ENCODE data around the gene ACAD8.
"Not testable (repeated sequence)": the region's sequence is repeated elsewhere in the genome, so short reads cannot be mapped to it uniquely, and the experiment has no call there.

ACAD8 gene

DNA sequence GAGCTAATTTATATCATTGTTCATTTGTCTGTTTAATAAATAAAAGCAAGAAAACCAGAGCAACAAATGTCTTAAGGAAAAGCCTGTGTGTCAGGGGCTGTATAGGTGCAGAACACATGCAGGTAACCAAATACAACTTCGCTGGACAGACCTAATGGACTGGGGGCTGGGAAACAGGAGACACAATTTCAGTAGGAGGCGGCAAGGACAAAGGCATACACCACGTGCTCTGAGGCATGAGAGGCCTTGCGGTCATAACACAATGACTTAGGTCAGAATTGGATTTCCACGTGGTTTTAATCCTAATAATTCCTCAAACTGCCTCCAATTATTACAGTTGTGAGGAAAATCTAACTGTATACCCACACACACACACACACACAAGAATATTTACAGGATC is 14.1 kb downstream of the ACAD8 start:
- DNase-seq (ENCODE audit: low read depth), result no peak

DNA sequence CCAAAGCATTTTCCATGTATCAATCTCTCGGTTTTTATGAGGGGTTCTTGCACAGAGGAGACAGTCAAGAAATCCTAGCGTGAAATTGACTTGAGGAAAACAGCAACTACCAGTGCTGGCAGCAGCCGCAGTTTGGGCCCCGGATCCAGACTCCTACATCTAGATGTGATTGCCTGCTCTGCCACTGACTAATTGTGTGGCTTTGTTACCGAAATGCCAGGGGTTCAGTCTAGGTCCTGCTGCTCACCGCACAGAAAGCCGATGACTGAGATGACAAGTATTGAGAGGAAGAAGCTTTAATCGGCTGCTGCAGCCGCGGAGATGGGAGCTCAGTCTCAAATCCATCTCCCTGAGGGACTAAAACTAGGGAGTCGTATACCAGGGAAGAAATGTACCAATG is 14.6 kb downstream of the ACAD8 start:
- no peak for DNase-seq (ENCODE audit: low read depth)

DNA sequence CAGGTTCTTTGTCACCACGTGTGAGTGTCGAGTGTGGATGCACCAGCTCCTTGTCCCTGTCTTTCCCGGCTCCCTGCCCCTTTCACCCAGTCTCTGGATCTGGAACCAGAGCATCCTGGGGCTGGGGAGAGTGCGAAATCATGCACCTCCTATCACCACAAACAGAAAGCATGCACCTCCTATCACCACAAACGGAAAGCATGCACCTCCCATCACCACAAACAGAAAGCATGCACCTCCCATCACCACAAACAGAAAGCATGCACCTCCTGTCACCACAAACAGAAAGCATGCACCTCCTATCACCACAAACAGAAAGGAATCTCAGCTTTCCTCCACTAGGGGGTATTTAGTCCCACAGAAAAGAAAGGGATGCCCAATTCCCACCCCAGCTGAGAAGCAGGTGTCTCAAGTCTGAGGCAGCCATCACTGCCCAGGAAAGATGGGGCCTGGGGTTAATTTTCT is 16.9 kb downstream of the ACAD8 start:
- no peak for DNase-seq (ENCODE audit: low read depth)

DNA sequence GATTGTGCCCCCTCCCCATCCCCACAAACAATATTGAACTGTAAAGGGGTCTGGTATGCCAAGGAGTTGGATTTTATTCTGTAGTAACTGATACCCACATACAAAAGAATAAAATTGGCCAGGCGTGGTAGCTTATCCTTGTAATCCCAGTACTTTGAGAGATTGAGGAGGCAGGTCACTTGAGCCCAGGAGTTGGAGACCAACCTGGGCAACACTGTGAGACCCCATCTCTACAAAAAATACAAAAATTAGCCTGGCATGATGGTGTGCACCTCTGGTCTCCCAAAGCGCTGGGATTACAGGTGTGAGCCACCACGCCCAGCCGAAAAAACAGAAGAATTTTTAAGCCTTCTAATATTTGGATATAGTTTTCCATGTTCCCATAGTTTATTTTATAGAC is 18.6 kb downstream of the ACAD8 start:
- DNase-seq (ENCODE audit: low read depth), result no peak

DNA sequence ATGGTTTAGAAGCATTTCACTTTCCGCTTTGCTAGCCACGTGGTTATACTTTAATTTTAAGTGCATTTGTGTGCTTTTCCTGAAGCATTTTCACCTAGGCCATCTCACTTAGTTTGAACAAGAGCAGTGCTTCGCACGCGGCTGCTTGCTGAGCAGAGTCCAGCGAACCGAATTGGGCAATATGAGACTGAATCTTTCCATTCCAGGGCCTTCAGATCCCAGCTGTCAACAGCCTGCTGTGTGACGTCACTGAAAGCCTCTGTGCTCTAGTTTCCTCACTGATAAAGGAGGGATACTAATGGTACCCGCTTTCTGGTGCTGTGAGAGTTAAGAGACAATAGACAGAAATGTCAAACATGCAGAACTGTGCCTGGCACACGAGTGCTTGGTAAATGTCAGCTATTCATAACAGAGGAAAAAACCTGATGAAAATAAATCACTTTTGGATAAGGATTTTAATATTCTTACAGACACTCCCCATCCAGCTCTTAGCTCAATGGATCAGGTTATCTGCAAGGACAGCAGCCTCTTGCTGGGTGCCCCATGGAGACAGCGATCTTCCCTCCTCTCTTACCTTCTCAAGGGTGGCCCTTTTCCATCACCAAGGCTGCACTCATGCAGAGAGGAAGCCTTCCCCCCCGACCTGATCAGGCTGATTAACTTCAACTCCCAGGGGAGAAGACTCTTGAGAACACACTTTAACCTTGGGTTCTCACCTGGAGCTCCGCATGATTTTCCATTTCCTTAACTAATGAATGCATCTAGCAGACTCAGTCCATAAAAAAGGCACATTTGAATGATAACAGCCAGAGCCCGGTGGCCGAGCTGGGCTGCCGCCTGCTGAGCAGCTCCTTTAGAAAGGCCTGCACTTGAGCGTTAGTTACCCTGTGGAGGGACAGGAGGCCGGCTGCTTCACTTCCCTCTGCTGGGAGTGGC is 19.3 kb downstream of the ACAD8 start:
- DNase-seq (ENCODE audit: low read depth), result no peak

DNA sequence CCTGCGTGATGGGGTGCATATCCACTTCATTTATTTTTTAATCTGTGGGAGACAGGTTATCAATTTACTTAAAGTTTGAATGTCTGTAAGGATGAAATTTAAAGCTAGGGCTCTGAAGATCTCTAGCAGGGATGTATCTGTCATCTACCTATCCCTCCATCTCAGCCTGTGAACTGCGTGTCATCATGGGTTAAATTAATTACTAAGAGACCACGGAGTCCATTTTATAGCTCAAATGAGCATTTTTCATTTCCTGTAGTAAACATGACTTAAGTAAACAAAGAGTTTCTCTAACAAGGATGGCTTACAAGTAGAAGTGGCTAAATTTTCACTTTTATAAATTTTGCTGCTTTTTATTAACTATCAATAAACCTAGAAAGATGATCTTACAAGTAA is 19.9 kb downstream of the ACAD8 start:
- no peak for DNase-seq (ENCODE audit: low read depth)

DNA sequence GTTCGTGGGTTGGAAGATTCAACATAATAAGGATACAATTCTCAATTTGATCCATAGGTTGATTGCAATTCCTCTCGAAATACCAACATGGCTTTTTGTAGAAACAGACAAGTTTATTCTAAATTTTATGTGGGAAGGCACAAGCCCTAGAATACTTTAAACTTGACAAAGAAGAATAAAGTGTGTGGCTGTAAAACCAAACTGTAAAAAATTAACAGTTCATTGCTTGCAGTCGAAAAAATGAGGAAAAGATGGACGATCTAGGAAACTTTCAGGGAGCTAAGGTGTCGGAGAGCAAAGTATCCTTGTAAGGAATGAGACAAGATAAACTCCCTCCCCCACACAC is 21.8 kb downstream of the ACAD8 start:
- DNase-seq (ENCODE audit: low read depth), result no peak

DNA sequence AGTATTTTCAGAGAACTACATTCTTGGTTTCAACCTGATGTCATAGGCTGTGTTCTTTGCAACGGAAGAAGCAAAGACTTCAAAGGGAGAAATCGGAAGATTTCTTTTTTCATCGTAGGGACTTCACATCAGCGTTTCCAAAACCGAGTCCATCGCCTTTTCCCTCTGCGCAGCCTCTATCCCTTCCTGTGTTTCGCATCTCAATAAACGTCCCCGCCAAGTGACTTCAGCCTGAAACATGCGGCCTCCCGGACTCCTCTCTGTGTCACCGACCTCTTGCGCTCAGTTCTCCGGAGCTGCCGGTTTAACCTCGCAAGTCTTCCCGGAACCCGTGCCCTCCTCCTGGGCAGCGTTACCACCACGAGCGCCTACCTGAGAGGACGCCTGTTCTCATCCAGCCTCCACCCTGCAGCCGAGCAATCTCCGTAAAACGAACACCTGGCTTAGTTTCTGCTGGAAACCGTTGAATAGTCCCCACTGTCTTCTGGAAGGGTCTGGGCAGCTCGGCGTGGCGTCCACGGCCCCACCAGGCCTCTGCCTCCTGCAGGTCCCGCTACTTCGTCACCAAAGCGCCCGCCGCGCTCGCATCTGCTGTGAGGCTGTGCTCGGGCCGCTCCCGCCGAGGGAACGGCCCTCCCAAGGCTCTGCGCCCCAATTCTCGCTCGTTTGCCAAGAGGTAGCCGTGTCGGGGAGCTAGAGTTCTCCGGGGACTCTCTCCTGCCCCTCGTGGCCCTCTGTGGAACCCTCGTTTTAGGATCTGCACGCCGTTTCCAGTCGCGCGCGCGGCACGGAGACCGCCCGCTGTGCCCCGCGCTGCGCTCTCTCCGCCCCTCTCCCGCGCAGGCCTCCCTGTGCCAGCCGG is 22.4 kb downstream of the ACAD8 start, which contains the start of gene GLB1L3:
TSS of gene GLB1L3 (plus strand) at position 846 of the 862 bp plus-strand sequence. CDS start 362 bp downstream, outside the sequence.
- DNase-seq (ENCODE audit: low read depth), result no peak

DNA sequence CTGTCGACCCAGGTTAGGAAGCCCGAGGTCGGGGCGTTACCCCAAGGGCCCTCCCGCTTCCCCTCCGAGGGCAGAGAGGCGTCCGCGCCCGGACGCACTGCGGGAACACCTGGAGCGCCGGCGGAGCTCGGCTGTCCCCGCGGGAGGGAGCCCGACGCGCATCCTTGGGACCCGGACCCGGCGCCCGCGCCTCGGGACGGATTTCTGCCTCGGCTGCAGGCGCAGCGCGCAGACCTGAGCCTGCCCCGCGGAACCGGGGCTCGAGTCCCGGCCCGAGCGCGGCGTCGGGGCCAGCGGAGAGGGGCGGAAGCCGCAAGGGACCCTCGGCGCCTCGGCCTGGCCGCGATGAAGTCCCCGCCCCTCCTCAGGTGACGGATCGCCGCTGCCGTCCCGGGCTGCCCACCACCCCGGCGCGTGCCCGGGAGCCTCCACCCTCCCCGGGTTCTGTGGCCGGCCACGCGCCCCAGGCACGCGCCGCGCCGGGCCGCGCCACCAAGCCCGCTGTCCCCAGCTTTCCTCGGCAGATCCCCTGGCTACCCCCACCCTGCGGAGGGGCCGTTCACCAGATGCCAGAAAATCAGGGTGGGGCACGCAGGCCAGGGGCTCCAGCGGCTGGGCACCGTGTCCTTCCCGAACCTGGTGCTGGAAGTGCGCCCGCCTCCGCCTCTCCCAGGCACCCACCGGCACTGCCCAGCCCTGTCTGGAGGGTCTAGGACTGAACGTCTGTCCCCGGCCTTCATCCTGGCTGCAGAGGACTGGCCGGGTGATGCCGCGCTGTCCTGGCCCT is 23.2 kb downstream of the ACAD8 start:
- DNase-seq (ENCODE audit: low read depth), result no peak

DNA sequence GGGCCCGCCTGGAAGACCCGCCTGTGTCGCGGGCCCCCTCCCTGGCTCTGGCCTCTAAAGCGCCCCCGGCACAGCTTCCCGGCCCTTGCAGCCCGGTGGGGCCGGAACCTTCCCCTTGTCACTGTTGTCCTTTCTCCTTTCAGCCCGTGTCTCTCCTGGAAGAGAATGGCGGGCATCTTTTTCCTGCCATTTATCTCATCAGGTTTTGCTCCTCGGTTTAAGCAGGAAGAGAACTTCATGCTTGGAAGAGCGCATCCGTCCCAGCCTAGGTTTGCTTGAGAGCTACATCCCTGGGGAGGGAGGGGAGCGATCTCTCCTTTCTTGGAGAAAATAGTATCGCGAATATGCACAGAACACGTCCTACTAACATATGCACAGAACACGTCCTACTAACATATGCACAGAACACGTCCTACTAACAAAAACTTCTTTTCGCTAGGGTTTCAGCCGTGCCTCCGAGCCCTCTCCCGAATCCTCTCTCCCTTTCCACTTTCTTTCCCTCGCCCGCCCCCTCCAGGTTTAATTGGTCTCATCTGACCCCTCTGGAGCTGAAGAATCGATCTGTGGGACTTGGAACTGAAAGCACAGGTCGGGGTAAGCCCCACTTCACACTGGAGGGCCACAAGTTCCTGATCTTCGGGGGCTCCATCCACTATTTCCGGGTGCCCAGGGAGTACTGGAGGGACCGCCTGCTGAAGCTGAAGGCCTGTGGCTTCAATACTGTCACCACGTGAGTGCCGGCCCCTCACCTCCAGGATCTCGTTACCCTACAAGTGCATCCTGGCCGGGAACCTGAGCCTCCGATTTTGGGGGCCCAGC is 24.0 kb downstream of the ACAD8 start:
- DNase-seq (ENCODE audit: low read depth), result no peak

DNA sequence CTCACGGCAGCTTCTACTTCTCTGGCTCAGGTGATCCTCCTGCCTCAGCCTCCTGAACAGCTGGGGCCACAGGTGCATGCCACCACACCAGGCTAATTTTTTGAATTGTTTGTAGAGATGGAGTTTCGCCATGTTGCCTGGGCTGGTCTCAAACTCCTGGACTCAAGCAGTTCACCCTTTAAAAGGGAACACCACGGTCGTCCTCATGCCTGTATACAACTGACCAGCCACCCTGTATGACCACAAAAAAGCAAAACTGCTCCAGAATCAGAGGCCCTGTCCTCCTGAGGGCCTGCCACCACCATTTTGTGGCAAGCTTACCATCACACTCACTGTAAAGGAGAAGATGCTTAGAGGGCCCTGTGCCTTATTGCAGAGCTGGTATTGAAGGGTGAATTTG is 25.0 kb downstream of the ACAD8 start:
- no peak for DNase-seq (ENCODE audit: low read depth)

DNA sequence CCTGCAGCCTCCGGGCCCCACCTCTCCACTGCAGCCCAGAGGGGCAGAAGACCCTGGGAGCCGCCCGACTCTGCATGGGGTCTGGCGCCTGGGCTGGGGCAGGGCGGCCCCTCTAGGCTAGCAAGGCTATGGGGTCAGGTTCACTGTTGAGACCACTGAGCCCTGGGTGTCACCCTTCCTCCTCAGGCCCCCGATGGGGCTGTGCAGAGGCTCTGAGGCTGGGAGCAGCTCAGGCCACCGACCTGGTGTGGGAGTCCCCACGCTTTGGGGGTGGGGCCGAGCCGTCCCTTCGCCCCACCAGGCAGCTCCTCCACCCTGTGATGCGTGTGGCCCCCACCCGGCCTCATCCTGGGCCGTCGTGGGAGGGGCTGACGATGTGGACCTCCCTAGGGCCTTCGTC is 28.3 kb downstream of the ACAD8 start:
- DNase-seq (ENCODE audit: low read depth), result not testable (repeated sequence)

DNA sequence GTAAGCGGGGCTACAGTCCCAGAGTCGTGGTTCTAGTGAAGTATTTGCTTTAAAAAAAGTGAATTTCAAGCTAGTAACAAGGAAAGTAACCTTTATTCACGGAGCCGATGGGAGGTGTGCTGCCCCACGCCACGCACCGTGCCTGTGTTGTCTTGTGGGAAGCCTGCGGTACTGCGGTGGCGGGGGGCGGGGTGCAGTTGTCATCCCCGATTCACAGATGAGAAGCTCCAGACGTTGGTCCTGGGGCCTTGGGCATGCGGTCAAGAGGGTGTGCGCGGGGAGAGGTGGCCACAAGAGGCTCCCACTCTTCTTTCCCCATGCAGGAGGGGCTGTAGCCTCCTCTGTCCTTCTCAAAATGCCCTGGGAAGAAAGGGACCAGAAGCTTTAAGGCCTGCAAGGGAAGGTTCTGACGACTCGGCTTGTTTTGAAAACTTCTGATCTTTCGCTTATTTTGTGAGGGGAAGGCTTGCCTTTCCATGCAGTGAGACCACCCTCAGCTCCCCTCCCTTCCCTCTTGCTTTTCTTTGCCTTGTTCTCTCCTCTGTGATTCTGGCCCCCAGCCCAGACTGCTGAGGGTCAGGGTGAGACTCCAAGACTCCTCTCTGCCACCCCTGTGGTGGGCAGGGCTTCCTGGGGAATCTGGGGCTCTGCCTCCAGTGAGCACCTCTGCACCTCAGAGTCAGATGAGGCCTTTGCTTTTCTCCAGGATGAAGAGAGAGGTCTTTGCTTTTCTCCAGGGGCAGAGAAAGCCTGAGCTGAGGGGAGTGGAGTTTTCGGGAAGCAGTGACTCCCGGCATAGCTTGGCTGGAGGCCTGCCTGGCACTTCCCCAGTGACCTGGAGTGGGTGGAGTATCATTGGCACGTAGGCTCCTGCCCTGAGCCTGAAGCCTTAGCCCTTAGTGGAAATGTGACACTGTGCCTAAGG is 29.0 kb downstream of the ACAD8 start:
- DNase-seq (ENCODE audit: low read depth), result no peak

DNA sequence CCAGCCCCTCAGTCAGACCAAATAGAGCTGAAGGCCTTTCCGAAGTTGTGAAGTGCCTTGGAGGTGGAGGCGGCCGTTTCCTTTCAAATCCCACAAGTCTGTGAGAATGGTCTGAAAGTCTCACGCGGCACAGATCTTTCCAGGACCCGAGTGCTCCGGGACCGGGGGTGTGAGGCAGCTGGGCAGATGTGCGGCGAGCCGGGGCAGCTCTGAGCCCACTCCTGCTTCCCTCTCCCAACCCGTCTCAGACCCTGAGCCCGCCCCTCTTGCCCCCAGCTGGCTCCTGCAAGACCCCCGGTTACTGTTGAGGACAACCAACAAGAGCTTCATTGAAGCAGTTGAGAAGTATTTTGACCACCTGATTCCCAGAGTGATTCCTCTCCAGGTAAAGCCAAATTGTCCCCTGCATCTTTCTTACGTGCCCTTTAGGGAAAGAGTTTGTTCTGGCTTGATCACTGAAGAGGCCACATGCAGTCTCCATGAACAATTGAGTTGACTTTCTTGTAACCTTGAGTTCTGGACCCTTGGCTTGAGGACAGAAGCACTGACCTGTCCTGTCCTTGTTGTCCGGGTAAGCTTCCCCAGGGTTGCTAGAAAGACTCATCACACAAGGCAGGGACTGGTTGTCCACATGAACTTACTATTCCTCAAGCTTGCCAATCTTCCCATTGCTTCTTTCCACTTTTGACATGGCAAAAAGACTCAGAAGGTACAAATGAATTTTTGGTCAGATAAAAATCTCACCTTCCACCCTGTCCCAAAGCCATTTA is 30.3 kb downstream of the ACAD8 start:
- DNase-seq (ENCODE audit: low read depth), result no peak

DNA sequence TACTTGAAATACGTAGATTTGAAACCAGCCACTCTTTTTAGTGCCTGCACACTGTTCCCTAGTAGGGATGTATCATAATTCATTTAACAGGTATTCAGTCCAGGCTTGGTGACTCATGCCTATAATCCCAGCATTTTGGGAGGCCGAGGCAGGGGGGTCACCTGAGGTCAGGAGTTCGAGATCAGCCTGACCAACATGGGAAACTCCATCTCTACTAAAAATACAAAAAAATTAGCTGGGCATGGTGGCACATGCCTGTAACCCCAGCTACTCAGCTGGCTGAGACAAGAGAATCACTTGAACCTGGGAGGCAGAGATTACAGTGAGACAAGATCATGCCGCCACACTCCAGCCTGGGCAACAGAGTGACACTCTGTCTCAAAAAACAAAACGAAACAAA is 31.0 kb downstream of the ACAD8 start:
- DNase-seq (ENCODE audit: low read depth), result not testable (repeated sequence)

DNA sequence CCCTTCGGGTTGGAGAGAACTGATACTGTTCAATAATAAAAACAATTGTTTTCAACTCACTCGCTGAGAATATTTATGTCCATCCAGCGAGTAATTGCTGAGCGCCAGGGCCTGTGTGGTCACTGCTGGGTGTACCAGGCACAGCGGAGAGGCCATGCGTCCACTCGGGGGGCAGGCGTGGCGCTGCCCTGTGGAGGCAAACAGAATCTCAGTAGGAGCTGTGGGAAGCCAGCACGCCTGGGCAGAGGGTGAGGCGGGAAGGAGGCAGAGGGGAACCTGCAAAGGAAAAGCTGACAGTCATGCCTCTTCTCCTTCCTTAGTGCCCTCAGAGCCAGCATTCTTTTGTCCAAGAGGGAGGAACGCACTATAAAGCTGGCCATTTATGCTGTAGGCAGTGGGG is 34.2 kb downstream of the ACAD8 start:
- DNase-seq (ENCODE audit: low read depth), result no peak

DNA sequence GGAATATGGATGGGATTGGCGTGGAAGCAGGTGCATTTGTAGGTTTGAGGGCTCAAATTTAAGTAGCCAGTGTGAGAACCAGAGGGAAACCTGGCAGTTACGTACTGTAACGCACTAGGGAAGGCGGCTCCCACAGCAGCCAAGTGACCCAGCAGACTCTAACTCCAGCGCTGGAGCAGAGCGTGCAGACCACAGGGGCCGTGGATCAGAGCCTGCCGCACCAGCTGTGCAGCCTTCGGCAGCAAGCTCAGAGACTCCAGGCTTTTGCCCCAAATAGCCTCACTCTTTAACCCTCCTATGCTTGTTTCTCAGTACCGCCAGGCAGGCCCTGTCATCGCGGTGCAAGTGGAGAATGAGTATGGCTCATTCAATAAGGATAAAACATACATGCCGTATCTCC is 35.1 kb downstream of the ACAD8 start:
- no peak for DNase-seq (ENCODE audit: low read depth)

DNA sequence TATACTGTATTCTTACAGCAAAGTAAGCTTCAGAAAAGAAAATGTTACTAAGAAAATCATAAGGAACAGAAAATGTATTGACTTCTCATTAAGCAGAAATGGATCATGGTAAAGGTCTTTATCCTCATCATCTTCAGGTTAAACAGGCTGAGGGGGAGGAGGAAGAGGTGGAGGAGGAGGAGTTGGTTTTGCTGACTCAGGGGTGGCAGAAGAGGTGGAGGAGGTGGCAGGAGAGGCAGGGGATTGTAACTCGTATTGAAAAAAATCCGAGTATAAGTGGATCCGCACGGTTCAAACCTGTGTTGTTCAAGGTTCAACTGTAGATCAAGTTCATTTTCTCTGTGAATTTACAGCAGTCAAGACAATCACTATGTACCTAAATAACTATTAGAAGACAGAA is 35.8 kb downstream of the ACAD8 start:
- DNase-seq (ENCODE audit: low read depth), result no peak

DNA sequence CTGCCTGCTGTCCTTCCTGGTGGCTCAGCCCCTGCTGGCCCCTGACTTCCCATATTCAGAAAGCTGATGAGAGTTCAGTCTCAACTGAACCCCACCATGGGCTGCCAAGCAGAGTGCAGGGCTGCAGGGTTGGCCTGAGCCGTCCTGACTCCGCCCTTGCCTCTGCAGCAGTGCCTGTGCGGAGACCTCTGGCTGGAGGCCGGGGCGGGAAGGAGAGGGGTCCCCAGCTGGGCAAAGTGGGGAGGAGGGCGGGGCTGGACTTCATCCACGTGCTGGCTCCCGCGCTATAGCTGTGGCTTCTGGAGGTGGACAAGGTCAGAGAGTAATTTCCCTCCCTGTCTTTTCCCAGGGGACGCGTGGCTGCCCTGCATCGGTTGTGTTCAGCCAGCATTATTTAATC is 36.4 kb downstream of the ACAD8 start:
- no peak for DNase-seq (ENCODE audit: low read depth)
